CD4-positive, alpha-beta T cell treated with Interleukin-15 for 4 hours (primary cell): ENCODE measurements around the gene C6orf47.

Experiments
- DNase-seq: peaks from one replicate; pipeline ENCODE4 v3.0.0-alpha.2; 2020; ENCODE audit warnings: low spot score

The C6orf47 gene

DNA sequence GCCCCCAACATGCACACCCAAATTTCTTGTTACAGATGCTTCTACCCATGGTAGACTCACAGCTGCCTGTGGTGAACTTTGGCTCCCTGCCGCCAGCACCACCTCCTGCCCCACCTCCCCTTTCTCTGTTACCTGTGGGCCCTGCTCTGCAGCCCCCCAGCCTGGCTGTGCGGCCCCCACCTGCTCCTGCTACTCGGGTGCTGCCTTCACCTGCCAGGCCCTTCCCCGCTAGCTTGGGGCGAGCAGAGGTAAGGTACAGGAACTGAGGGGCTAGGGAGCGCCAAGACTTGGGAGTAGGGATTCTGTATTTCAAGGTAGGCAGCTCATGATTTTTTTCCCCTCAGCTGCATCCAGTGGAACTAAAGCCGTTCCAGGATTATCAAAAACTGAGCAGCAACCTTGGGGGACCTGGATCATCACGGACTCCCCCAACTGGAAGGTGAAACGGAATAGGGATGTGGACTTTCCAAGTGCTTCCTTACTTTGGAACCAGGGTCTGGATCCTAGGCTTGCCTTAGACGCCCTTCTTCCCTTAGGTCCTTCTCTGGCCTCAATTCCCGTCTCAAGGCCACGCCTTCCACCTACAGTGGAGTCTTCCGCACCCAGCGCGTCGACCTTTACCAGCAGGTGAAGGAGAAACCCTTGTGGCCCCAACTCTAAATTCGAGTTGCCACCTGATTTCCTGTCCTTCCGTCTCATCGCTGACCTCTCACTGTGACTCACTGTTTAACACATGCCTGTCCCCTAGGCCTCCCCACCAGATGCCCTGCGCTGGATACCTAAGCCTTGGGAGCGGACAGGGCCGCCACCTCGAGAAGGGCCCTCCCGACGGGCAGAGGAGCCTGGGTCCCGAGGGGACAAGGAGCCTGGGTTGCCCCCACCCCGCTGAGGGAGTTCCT is 23.6 kb downstream of the C6orf47 start:
- DNase-seq = no peak

DNA sequence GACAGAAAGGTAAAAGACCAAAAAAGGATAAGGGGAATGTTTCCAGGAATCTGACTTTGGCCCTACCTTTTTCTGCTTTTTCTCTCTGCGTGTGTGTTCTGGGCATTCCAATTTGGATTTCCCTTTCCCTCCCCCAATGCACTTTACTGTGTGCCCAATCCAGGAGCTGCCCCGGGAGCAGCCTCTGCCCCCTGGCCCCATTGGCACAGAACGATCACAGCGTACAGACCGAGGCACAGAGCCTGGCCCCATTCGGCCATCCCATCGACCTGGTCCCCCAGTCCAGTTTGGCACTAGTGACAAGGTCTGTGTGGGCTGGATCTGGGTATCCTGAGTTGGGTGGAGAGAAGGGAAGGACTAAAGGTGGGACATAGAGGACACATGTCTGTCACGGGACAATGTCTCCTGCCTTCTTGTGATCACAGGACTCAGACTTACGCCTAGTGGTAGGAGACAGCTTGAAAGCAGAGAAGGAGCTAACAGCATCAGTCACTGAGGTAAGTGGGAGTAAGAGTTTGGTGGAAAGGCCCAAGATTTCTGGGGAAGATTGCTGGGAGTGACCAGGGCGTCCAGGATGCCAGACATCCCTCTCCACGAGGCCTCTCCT is 25.5 kb downstream of the C6orf47 start:
- no peak for DNase-seq

DNA sequence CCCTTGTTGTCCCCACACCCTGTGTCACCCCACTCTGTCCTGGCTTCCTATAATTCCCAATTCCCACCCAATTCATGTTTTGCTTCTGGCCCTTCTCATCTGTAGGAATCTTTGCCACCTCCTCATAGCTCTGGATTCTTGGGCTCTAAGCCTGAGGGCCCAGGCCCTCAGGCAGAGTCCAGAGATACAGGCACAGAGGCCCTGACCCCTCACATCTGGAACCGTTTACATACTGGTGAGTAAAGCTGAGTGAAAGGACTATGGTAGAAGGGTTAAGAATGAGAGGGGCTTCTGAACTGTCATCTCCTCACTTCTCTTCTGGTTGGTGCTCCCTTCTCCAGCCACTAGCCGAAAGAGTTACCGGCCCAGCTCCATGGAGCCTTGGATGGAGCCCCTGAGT is 26.4 kb downstream of the C6orf47 start:
- DNase-seq = no peak

DNA sequence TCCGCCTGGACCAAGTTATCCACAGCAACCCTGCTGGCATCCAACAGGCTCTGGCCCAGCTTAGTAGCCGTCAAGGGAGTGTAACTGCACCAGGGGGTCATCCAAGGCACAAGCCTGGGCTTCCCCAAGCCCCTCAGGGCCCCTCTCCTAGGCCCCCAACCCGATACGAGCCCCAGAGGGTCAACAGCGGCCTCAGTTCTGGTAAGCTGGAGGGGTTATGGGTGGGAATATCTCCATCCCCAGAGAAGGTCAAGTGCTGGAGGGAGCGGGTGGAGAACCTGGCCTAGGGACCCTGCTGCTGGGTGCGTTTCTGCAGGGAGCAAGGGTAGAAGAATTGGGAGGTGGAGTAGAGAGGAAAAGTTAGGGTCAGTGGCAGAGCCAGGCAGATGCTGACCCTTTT is 27.1 kb downstream of the C6orf47 start:
- DNase-seq = no peak

DNA sequence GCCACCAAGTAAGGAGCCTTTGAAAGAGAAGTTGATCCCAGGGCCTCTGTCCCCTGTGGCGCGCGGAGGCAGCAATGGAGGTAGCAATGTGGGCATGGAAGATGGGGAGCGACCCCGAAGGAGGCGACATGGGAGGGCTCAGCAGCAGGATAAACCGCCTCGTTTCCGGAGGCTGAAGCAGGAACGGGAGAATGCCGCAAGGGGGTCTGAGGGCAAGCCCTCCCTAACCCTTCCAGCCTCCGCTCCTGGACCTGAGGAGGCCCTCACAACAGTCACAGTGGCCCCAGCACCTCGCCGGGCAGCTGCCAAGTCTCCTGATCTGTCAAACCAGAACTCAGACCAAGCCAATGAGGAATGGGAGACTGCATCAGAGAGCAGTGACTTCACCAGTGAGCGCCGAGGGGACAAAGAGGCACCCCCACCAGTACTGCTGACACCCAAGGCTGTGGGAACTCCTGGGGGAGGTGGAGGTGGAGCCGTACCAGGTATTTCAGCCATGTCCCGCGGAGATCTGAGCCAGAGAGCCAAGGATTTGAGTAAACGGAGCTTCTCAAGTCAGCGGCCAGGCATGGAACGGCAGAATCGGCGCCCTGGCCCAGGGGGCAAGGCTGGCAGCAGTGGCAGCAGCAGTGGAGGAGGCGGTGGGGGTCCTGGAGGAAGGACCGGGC is 28.2 kb downstream of the C6orf47 start:
- DNase-seq = no peak

DNA sequence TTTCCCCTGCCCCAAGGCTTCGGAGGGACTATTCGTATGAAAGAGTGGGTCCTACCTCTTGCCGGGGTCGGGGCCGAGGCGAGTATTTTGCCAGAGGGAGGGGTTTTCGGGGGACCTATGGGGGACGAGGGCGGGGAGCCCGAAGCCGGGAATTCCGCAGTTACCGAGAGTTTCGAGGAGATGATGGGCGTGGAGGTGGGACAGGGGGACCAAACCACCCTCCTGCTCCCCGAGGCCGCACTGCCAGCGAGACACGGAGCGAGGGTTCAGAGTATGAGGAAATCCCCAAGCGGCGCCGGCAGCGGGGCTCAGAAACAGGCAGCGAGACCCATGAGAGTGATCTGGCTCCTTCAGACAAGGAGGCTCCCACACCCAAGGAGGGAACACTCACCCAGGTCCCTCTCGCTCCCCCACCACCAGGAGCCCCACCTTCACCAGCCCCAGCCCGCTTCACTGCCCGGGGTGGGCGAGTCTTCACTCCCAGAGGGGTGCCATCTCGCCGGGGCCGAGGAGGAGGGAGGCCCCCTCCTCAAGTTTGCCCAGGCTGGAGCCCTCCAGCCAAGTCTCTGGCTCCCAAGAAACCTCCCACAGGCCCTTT is 28.8 kb downstream of the C6orf47 start:
- no peak for DNase-seq

DNA sequence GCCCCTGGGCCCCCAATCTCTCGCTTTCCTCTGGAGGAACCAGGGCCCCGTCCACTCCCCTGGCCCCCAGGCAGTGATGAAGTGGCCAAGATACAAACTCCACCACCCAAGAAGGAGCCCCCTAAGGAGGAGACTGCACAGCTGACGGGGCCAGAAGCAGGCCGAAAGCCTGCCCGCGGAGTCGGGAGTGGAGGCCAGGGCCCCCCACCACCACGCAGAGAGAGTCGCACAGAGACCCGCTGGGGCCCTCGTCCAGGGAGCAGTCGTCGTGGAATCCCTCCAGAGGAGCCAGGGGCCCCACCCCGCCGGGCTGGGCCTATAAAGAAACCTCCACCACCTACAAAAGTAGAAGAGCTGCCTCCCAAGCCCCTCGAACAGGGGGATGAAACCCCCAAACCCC is 29.4 kb downstream of the C6orf47 start:
- DNase-seq = no peak

DNA sequence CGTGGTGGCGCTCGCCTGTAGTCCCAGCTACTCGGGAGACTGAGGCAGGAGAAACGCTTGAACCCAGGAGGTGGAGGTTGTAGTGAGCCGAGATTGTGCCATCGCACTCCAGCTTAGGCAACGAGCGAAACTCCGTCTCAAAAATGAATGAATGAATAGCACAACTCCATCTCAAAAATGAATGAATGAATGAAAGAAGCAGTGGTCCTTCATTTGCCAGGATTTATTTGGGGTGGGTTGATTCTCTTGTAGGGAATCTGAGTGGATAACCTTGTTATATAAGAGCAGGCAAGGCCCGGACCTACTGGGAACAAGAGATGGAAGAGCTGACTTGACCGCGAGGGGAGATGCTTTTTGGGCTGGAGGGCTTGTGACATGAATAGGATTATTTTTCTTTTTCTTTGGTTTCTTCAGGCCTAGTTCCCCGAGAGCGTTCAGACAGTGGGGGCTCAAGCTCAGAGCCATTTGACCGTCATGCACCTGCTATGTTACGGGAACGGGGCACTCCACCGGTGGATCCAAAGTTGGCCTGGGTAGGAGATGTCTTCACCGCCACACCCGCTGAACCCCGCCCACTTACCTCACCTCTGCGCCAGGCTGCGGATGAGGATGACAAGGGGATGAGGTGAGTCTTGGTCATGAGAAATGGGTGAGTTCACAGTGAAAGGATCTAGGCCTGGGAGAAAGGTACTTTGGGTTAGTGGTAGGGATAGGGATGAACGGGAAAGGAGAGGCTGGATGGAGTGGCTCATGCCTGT is 30.2 kb downstream of the C6orf47 start:
- DNase-seq = no peak

DNA sequence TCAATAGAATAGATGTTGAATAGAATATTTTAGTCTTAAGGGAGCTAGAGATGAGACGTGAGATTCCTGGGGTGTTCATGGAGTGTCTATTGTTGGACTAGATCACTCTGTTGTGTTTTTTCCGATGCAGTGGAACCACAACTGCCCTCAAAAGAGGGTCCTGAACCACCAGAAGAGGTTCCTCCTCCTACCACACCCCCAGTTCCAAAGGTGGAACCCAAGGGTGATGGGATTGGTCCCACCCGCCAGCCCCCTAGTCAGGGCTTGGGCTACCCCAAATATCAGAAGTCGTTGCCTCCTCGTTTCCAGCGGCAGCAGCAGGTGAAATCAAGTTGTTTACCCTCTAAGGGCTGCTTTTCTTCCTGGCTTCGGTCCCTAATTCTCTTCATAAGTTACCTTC is 31.6 kb downstream of the C6orf47 start:
- no peak for DNase-seq

DNA sequence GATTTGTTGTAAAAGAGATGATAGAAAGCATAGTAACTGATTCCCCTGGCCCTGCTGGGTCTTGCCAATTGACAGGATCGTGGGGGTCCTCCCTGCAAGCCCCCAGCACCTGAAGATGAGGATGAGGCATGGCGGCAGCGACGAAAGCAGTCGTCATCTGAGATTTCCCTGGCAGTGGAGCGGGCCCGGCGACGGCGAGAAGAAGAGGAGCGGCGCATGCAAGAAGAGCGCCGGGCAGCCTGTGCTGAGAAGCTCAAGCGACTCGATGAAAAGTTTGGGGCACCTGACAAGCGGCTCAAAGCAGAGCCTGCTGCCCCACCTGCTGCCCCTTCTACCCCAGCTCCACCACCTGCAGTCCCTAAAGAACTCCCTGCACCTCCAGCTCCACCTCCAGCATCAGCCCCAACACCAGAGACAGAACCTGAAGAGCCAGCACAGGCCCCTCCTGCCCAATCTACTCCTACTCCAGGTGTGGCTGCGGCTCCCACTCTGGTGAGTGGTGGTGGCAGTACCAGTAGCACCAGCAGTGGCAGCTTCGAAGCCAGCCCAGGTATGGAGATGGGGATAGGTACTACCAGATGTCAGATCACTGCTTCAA is 32.8 kb downstream of the C6orf47 start:
- DNase-seq = no peak

DNA sequence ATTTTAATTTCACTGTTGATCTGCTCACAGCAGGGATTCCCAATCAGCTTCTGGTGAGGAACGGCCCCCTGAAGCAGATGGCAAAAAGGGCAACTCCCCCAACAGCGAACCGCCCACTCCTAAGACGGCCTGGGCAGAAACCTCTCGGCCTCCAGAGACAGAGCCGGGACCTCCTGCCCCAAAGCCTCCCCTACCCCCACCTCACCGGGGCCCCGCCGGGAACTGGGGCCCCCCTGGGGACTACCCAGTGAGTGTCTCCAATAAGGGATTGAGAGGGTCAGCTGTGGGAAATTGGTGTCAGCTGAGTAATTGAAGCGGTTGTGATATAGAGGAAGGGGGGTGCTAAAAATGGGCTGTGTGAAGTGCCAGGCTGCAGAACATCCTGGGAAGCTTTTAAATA is 33.6 kb downstream of the C6orf47 start:
- no peak for DNase-seq

DNA sequence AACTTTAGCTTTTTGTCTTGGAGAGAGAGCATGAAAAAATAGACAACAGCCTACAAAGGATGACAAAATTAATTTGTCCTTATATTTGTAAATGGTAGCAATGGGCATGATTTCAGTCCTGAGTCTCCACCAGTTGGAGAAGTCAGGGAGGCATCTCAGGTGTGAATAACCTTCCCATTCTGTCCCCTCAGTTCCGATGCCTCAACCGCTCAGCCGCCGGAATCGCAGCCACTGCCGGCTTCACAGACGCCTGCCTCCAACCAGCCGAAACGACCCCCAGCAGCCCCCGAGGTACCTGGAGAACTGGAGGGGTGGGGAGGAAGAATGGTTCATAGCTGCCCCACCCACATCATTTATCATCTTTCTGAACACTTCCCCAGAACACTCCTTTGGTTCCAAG is 36.5 kb downstream of the C6orf47 start:
- DNase-seq = no peak

DNA sequence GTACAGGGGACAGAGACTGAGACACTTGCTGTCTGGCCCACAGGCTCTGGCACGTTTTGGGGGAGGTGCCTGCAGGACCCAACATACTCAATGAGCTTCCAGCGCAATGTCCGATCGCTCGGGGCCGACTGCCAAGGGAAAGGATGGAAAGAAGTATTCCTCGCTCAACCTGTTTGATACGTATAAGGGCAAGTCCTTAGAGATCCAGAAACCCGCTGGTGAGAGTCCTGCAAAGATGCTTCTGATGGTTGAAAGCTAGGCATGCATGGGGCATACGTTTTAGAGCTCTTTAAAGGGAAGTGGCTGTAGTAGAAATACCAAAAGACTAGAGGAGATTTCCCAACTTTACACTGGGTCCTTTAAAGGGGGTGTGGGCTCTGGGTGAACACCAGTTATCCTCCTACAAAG is 37.9 kb downstream of the C6orf47 start:
- DNase-seq = no peak

DNA sequence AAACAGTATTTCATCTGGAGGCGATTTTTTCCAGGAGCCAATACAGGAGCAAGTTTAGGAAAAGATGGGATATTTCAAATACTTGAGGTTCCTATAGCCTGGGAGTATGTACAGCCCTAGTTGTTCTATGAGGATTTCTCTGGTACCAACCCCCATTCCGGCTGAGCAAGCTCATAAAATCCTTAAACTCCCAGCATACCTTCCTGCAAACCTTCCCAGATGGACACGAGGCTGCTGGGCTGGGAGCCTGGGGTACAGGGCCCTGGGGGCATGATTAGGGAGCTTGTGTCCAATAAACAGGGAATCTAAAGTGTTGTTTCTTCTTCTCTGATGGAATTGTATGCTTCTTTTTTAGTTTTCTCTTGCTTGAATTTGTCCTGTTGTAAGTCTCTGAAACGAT is 38.6 kb downstream of the C6orf47 start:
- no peak for DNase-seq

DNA sequence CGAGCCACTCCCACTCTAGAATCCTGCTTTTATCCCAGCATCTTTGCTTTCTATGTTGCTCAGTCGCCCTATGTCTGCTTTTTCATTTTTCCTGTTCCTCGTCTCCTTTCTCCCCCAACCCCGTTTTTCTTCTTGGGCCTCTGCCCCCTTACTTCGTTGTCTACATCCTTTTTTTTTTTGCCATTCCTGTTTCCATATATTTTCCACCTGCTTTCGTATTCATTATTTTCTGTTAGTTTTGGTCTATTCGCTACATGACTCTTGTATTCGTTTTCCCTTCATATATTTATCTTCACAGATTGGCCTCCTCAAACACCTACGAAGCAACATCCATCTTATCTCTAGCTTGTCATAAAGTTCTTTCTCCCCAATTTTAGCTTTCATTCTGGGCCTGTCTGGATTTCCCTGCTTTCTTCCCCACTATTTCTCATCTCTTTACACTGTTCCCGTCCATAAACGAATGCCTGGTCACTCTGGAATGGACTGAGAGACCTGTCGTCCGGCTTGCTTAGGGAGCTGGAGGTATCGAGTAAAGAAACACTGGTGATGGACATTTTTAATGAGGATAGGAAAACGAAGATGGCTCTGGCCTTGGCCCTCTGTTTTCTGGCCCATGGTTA is 39.1 kb downstream of the C6orf47 start:
- DNase-seq = no peak

DNA sequence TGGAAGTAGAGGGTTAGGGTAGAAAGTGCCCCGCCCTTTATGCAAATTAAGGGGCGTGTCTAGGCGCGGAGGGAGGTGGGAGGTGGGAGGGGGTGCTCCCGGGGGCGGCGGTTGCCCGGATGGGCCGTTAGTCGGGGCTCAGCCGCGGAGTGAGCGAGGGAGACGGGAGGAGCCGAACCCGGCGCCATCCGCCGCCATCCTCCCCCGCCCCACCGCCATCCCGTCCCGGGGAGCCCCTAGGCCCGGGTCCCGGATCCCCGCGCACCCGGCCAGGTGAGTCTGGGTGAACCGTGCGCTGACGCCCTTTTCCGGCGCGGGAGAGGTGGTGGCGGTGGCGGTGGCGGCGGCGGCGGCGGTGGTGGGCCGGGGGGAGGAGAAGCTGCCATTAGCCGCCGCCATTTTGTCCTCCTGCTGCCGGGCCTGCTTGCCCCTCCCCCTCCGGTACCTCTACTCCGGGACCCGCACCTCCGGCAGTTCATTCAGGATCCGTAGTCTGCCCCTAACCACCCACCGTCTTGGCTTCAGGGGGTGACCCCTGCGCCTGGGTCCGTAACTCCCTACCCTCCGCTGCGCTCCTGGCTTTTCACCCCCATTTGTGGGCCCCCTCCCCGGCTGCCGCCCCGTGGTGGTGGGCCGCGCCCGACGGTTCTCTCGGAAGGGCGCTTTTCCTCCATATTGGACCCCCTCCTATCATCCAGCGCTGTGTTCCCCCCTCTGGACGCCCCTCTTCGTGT is 39.8 kb downstream of the C6orf47 start, which contains the start of gene PRRC2A:
TSS of gene PRRC2A (plus strand) at position 130 of the 734 bp plus-strand sequence. CDS start 2,075 bp downstream, outside the sequence.
- DNase-seq = no peak

DNA sequence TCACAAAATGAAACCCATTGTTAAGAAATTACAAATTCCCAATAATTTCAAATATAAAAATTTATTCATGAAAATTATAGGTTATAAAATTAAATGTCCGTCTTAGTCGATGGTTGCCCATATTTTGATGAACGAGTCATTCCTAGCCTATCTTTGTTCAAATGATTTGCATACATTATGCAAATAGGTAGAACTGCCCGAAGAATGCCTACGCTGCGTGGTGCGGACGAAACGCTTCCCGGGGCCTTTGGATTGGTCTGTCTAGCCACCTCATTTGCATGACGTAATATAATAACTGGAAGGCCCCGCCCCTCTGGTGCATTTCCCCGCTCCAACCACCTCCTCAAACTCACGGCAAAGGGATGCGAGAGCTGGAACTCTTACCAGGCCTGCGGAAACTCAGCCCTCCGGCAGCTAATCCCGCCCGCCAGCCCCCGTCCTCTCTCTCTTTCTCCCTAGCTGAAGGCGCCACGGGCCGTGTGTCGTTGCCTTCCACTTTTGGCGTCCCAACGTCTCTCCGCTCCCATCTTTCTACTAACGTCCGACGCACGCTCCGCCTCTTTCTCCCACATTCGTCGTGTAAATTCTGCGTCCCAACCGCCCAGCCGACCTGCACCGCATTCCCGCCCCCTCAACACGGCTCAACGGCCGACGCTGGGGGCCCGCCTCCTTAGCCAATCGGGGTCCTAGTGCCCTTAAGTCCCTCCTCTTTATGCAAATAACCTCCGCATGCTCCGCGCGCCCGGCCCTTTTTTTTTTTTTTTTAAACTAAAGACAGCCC is 40.6 kb downstream of the C6orf47 start:
- DNase-seq = peak; percentile 98

DNA sequence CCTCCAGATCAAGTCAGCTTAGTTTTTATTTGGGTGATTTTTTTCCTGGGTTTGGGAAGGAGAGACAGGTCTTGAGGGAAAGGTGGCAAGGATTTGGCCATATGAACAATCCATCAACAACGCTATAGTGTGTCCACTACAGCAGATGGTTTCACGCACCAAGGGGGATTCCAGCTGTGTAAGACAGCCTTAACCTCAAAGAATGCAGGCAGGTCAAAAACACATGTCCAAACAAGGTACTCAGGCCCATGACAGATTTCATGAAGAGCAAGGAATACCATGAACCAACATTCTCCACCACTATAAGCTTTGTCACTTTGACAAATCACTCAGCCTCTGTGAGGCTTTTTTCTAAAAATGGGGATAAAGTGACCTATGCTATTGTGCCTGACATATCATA is 43.6 kb downstream of the C6orf47 start:
- DNase-seq = no peak

DNA sequence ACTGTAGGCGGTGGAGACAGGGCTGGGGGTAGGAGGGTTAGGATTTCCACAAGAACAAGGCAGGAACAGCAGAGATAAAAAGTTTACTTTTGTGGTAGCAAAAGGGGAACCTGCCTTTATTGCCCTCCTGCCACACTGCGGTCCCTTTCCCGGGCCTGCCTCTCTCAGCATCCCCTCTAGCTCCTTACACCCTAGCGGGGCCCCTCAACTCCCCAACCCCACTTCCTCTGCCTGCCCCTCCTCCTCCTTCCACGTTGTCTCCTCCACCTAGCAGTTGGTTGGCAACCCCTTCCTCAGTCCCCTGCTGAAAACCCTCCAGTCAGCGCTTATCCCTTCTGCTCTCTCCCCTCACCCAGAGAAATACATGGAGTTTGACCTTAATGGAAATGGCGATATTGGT is 44.8 kb downstream of the C6orf47 start:
- DNase-seq = no peak
